ENCODE measurements around the gene AKAP5.

Gene AKAP5

DNA sequence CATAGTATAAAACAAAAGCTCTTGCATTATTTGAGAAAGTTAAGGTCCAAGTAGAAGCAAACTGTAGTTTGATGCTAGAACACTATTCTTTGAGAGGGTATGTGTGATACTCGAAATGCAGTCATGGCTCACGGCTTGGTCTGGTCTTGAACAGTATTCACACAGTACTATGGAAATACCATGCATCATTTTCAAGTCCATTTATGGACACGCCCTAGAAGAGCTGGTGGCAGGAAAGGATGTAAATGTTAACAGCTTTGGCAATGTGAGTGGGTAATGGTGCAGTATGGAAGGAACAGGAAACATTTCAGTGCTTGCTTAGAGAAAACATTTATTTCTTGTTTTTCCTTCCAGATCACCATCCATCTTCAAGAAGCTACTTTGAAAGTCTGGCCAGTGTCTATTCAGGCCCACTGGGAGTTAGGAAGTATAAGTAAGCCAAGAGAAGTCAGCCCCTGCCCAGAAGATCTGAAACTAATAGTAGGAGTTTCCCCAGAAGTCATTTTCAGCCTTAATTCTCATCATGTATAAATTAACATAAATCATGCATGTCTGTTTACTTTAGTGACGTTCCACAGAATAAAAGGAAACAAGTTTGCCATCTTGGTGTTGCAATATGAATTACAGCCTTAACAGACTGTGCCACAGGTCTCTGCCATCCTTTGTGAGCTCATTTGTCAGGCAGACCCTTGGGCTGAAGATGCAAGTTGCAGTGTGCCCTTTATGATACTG, 5.7 kb upstream of the AKAP5 start:
- DNase-seq (ENCODE audit: low read depth) = no peak

DNA sequence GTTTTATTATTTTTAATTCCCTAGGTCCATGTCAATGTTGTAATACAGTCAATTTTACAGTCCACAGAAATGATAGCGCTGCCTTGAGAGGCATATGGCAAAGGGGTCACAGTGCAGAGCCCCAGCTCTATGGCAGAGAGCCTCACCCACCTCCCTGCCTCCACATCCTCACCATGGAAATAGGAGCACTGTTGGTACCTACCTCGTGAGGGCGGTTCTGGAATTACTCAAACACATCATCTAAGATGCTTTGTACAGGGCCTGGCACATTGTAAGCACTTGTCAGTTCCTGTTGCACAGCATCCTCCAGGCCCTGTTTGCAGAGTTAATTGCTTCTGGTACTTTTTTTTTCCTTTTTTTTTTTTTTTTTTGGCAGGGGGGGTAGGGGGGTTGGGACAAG, 4.1 kb upstream of the AKAP5 start:
- no peak for DNase-seq (ENCODE audit: low read depth)

DNA sequence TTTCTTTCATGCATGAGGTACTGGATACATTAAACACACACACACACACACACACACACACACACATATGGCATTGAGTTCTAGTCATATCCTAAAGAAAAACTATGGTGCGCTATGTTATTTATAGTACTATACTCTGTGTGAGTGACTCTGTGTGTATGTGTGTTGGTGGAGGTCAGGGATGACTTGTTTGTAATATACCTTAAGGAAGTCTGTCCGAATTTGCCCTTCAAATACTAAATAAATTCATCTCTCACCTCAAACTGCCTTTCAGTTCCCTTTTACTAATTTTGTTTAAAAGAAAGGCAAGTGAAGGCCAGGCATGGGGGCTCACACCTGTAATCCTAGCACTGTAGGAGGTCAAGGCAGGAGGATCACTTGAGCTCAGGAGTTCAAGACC, 2.1 kb upstream of the AKAP5 start:
- DNase-seq (ENCODE audit: low read depth) = no peak

DNA sequence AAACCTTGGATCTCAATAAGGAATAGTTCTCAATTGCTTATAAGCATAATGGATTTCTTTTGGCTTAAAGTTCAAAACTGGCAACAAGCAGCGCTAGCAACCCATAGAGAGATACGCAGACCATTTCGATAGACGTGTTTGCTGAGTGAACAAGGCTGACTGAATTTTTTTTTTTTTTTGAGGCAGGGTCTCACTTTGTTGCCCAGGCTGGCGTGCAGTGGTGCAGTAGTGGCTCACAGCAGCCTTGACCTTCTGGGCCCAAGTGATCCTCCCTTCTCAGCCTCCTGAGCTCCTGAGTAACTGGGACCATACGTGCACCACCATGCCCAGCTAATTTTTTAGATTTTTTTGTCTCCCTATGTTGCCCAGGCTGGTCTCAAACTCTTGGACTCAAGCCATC, 1.4 kb upstream of the AKAP5 start:
- DNase-seq (ENCODE audit: low read depth) = no peak

GRCh38 chr14:64464651-64465050, 648 bp upstream of the AKAP5 start:
- no peak for DNase-seq (ENCODE audit: low read depth)

DNA sequence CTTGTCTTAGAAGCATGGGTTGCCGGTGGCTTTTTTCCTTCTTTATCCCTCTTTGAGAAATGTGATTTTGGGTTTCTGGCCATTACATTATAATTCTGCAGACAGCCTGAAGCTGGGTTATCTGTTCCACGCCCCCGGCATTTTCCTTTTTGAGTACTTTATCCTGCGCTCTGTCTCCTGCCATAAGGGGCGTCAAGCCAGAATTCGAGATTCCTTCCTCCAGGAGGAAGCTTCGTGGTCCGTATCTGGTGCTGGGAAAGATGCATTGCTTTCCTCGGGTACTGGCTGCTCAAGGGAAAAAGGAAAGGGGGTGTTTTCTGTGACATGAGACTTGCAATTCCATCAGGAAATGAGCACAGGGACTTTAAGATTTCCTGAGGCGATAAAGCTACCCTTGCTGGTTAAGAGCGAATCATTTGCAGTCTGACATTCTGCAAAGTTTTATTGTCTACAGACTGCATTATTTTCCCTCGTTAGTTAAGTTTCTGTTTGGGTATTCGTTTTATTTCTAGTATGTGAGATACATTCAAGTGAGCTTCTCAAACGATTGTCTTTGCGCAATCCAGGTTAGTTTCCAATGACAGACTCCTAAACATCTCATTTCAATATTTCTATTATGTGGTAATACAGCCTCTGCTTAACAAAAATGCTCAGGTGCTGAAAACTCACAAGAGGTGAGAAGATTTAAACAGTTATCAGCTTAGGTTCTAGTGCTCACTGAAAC, 694 bp downstream of the AKAP5 start:
- DNase-seq (ENCODE audit: low read depth) = no peak

DNA sequence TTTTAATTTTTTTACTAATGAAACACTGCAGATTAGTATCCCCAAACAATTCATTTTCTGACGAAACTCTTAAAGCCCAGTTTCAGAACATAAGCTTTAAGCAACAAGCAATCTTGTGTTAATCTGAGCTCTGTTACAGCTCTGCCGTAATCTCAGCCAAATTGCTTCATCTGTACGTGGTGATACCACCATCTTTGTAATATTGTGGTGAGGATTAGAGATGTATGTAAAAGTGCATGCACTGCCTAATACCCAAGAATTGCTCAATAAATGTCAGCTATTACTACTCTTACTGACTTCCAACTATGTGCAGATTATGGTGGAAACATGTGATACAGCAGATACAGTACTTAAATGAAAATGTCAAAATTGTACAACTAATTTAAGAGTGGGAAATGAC, 1.8 kb downstream of the AKAP5 start:
- DNase-seq (ENCODE audit: low read depth) = no peak

DNA sequence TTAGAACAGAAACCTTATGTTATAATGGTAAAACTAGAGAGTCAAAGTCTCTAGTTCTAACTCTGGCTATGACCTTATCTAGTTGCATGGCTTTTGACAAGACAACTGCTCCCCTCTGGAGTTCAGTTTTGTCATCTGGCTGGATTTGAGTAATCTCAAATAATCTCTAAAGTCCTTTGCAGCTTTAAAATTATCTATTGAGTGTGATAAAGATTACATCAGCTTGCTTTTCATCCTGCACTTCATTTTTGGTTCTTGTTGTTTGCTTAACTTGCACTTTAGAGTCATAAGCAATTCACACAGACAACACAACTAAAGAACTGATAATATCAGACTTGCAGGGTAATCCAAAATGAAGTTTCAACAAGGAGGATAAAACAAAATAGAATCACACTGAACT, 2.3 kb downstream of the AKAP5 start:
- DNase-seq (ENCODE audit: low read depth) = no peak

GRCh38 chr14:64468451-64468850, 3.2 kb downstream of the AKAP5 start:
- no peak for DNase-seq (ENCODE audit: low read depth)

DNA sequence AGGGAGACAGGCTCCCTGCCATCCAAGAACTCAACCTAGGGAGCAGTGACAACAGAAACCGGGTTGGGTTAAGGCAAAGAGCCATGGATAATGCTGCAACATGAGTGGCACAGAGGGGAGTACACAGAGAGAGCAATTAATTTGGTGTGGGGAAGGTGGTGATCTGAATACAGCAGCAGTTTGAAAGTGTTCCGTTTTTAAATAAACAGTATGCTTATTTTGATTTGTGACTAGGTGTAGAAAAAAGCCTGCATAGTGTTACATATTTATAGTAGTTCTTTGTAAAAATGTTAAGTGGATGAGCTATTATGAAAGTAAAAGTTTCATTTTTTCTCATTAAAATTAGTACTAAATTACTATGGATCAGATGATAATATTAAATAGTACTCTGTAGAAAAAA, 8.7 kb downstream of the AKAP5 start:
- no peak for DNase-seq (ENCODE audit: low read depth)

DNA sequence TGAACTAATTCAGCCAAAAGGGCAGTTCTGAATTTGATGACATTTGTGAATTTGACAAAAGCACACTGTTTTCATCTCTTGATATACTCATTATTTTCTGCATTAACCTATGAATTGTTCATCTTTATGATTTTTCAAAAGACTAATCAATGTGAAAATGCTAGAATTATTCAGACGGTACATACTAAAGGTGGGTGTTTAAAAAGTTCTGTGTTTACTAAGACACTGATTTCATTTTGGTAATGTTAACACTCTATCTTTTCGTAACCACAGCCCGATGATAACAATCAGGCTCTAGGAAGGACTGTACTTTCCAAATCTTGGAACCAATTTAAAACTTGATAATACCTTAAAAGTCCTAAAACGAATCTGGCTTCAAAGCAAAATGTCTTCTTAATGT, 9.4 kb downstream of the AKAP5 start:
- DNase-seq (ENCODE audit: low read depth) = no peak

GRCh38 chr14:64475585-64476273, 10.4 kb downstream of the AKAP5 start:
- DNase-seq (ENCODE audit: low read depth) = no peak

GRCh38 chr14:64476438-64476837, 11.1 kb downstream of the AKAP5 start:
- no peak for DNase-seq (ENCODE audit: low read depth)

DNA sequence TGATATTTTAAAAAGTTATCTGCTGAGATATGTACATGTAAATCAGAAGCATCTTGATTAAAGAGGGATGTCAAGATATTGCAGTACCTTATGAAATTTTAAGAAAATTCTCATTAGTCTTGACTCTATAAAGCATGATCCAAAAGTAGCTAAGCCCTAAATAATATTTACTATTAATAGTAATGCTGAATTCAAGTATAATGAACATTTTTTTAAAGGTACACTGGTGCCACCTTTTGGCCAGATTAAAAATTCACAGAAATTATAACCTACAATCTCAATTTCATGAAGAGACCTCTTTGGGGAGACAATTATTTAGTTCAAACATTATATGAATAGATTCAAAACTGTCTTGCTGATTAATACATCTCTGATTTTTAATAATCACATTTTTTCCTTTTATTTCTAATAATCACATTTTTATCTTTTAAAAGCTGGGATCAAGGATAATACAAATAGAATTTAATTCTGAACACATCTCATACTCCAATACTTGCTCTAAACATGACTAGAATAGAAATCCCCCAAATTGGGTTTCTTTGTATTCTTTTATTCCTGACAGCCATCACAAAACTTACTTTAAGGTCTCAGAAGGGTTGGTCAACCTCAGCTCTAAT, 13.4 kb downstream of the AKAP5 start:
- DNase-seq (ENCODE audit: low read depth) = no peak

DNA sequence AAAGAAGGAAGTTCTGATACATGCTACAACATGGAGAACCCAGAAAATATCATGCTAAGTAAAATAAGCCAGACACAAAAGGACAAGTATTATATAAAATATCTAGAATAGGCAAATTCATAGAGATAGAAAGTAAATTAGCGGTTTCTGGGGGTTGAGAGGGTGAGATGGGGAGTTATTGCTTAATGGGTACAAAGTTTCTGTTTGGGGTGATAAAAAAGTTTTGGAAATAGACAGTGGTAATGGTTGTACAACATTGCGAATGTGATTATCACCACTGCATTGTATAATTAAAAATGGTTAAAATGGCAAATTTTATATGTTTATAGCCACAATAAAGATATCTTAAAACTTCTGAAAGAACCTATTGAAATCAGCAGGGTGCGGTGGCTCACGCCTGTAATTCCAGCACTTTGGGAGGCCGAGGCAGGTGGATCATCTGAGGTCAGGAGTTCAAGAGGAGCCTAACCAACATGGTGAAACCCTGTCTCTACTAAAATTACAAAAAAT, 23.3 kb downstream of the AKAP5 start:
- DNase-seq (ENCODE audit: low read depth) = no peak

DNA sequence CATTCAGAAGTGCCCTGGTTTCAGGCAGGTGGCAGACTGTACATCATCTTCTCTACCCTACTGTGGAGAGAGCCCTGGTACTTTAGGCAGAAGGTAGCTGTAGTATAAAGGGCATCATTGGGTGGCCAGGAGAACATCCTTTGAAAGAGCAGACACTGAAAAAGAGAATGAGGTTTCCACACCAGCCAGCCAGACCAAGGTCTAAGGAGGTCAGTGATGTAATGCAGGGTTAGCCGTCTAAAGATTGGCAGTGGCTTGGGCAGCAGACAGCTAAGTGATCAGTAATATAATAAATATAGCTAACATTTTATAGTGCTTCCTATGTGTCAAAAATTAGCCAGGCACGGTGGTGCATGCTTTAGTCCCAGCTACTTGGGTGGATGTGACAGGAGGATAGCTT, 26.3 kb downstream of the AKAP5 start:
- DNase-seq (ENCODE audit: low read depth) = no peak

GRCh38 chr14:64493455-64493854, 28.2 kb downstream of the AKAP5 start:
- DNase-seq (ENCODE audit: low read depth) = no peak

DNA sequence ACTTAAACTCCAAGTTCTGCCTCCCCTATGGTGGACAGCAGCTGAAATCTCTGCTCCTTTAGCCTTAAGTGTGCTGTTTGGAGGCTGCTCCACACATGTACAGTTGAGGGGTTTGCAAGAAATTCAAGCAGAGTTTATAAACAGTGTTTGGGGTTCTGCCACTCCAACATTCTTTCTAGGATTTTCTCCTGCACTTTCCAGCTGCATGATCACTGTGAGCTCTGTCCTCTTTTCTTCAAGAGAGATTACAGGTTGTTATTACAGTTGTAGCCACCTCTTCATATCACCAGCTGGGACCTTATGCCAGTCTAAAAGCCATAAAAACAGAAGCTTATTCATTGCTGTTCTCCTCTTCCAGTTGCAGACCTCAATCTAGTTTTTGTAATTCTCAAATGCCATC, 30.0 kb downstream of the AKAP5 start:
- DNase-seq (ENCODE audit: low read depth) = no peak

GRCh38 chr14:64496764-64497163, 31.5 kb downstream of the AKAP5 start:
- DNase-seq (ENCODE audit: low read depth) = no peak

GRCh38 chr14:64500088-64500487, 34.8 kb downstream of the AKAP5 start:
- DNase-seq (ENCODE audit: low read depth) = no peak

GRCh38 chr14:64501411-64502171, 36.3 kb downstream of the AKAP5 start:
- DNase-seq (ENCODE audit: low read depth) = no peak

- DNase-seq (ENCODE audit: low read depth) = no peak
These were observed 37.2 kb downstream of the AKAP5 start for GRCh38 chr14:64502456-64502855.
